T-helper 22 cell (primary cell): Measurements from ENCODE around the gene RXRB.
"Not testable (repeated sequence)": the region's sequence is repeated elsewhere in the genome, so short reads cannot be mapped to it uniquely, and the experiment has no call there.

Experiments used
- DNase-seq: peaks from one replicate; pipeline ENCODE4 v3.0.0-alpha.2; 2020; ENCODE audit warnings: low read depth

The RXRB gene

GRCh38 chr6:33161354-33162331 lies 38.8 kb downstream of the RXRB start:
- peak; percentile 56 for DNase-seq

- no peak for DNase-seq
These were observed 39.6 kb downstream of the RXRB start for GRCh38 chr6:33160728-33161344.

GRCh38 chr6:33160096-33160495 lies 40.4 kb downstream of the RXRB start:
- DNase-seq: no peak

GRCh38 chr6:33156964-33157363 lies 43.5 kb downstream of the RXRB start:
- no peak for DNase-seq

GRCh38 chr6:33156561-33156960 lies 43.9 kb downstream of the RXRB start:
- no peak for DNase-seq

- DNase-seq: no peak
These were observed 46.1 kb downstream of the RXRB start for GRCh38 chr6:33154349-33154748.

- DNase-seq: no peak
These were observed 49.4 kb downstream of the RXRB start for GRCh38 chr6:33151050-33151449.

- not testable (repeated sequence) for DNase-seq
These were observed 49.9 kb downstream of the RXRB start for GRCh38 chr6:33150560-33150959.

- DNase-seq: no peak
These were observed 52.4 kb downstream of the RXRB start for GRCh38 chr6:33147807-33148666.

GRCh38 chr6:33144373-33144772 lies 56.1 kb downstream of the RXRB start:
- DNase-seq: no peak
